ENCODE measurements around the gene PHACTR3.
A peak's percentile ranks its signal among the peaks of the same experiment; 100 is the strongest.

Gene PHACTR3

DNA sequence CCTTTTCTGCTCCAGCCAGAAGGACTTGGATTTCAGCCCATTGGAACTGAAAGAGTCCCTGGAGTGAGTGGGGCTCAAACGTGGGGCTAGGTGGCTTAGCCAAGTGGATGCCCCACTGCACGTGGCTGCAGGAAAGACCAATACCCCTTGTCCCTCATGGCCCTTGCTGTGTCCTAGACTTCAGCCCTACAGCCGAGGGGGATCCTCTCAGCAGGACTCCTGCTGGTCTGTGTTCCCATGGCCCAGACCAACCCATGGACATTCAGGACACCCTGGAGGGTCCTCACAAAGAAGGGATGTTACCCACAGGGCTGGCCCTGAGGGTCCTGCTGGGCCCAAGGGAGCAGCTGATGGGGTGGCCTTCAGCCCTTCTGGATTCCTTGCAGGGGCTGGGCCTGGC lies 30.0 kb upstream of the PHACTR3 start:
- DNase-seq (ENCODE audit: low read depth): no peak

DNA sequence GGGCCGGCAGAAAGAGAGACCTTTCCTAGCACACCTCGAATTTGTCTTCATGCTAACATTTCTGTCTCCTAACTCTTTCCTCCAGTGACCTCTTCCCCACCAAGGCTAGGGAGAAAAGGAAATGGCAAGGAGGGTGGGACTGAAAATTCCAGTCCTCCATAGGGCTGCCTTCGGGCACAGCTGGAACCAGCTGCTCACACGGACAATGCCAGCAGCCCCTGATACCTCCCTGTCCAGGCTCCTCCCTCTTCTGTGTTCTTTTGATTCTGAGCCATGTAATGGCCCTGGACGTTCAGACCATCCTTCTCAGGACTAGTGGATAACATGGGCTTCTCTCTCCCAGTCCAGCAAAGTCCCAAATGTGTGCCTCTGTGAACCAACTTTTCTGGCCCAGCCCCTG lies 29.1 kb upstream of the PHACTR3 start:
- DNase-seq (ENCODE audit: low read depth): no peak

GRCh38 chr20:59575653-59576052 lies 28.7 kb upstream of the PHACTR3 start:
- no peak for DNase-seq (ENCODE audit: low read depth)

DNA sequence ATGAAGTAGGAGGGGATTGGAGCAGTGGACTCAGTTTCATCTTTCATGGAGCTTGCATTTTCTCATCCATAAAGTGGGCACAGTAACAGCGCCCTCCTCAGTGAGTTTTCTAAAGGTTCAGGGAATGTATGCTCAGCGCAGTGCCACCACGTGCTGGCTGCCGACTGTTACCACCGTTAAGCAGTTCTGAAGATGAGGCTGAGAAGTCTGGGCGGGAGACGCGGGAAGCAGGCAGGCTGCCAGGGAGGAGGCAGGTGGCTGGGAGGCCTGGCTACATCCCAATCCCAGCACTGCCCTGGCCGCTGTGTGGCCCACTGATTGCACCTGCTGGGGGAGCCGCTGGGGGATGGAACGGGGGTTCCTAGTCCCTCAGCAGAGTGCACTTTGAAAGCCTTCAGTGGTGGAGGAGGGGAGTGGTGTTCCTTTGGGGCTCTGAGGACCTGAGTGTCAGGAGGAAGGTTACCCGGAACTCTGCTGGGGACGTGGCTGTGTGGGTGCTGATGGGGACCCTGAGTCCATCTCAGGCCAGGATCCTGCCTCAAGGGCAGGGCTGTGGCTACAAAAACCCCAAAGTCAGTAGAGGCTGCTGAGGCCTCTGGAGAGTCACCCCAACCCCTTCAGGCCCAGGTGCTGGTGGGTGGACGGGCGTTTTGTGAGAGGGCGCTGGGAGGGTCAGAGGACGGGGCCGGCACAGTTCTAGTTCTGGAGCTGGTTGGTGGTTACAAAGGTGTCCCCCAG lies 28.0 kb upstream of the PHACTR3 start:
- no peak for DNase-seq (ENCODE audit: low read depth)

DNA sequence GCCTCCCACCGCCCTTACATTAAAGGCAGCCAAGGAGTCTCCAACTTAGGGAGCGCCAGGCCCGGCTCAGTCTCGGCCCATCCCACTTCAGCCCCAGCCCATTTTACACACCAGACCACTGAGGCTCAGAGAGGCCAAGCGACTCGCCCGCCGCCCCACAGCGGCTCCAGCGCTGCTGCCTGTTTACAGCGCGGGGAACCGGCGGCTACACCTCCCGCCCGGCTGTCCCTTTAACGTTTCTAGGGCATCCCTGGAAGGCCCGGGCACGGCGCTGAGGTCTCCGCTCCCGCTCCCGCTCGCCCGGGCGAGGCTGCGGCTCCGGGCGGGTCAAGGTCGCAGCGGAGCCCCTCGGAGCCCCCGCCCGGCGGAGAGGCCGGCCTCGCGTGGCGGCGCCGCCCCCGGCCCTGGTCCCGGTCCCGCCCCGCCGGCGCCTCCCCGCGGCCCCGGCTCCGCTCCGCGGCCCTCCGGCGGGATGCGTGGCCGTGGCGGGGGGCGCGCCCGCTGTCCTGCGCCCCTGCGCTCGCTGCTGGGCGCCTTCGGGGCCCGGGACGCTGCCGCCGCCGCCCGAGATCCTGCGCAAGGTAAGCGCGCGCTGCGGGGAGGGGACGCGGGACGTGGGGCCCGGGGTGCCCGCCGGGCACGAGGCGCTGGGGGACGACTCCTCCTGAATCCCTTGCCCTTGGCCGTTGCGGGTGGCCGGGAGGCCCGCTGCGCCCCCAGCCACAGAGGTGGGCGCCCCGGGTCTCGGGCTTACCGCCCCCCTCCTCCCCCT lies 27.1 kb upstream of the PHACTR3 start:
- DNase-seq (ENCODE audit: low read depth): no peak

DNA sequence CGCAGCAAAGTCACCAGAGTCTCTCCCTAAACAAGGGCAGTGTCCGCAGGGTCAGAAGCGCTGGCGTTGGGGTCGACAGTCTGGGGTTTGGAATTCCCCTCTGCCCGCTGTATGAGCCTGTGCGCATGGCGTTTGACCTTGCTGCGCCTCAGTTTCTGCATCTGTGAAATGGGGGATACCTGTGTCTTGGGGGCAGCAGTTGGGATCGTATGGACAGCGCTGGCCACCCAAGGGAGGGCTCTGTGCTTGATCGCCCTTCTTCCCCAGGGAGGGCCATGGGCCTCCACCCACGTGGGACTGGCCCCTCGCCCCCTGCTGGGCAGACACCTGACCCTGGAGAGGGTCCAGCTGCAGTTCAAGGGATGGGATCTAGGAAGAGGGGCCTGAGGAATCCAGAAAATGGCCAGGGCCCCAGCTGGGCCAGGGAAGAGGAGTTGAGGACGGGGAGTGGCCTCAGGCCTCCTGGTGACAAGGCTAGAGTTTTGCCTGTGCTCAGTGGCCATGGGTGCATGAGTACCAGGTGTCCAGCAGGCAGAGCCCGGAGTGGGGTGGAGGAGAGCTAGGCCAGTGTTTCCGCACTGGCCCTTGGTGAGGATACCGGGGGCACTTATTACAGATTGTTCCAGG lies 26.4 kb upstream of the PHACTR3 start:
- DNase-seq (ENCODE audit: low read depth): no peak

GRCh38 chr20:59578436-59579403 lies 25.6 kb upstream of the PHACTR3 start:
- DNase-seq (ENCODE audit: low read depth): no peak

GRCh38 chr20:59579404-59580145 lies 24.8 kb upstream of the PHACTR3 start:
- no peak for DNase-seq (ENCODE audit: low read depth)

GRCh38 chr20:59580146-59580946 lies 24.0 kb upstream of the PHACTR3 start:
- peak; percentile 77 for DNase-seq (ENCODE audit: low read depth)

DNA sequence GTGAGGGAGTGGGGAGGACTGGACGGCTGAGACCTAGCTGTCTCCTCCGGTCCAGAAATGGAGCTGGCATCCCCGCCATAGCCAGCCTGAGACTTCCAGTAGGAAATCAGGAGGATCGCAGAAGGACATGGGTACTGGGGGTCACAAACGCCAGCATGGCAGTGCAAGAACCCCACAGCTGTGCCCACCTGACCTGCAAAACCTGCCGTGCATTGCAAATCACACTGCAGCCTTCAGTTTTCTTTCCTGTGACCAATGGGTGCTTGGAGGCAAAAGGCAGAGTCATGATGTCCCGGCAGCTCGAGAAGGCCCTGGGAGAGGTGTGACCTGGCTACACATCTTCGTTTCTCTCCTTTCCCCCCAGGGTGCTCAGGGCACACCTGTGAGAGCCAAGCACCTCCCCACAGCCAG lies 23.3 kb upstream of the PHACTR3 start:
- no peak for DNase-seq (ENCODE audit: low read depth)

DNA sequence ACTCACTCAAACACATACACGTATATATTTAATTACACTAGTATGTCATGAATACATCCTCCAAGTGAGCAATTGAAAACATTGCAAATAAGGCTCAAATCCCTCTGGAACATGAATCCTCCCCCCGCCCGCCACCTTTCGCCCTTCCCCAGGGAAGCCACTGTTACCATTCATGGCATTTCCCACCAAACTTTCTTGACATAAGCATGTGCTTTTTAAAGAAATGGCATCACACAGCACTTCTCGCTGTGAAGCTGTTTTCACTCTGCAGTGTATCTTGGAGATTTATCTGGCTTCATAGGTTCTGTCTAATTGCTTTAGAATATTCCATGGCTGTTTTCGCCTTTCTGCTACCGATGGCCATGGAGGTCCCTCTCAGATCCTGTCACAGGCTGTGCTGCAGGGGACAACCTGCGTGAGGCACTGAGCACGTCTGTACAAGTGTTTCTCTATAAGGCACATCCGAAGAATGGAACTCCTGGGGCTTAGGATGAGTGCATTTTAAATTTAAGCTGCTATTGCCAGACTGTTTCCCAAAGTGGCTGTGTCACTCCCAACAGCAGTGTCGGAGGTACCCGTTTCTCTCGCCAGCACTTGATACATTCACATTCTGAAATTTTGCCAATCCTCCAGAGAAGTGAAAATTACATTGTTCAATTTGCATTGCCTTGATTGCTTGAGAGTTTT lies 22.2 kb upstream of the PHACTR3 start:
- no peak for DNase-seq (ENCODE audit: low read depth)

DNA sequence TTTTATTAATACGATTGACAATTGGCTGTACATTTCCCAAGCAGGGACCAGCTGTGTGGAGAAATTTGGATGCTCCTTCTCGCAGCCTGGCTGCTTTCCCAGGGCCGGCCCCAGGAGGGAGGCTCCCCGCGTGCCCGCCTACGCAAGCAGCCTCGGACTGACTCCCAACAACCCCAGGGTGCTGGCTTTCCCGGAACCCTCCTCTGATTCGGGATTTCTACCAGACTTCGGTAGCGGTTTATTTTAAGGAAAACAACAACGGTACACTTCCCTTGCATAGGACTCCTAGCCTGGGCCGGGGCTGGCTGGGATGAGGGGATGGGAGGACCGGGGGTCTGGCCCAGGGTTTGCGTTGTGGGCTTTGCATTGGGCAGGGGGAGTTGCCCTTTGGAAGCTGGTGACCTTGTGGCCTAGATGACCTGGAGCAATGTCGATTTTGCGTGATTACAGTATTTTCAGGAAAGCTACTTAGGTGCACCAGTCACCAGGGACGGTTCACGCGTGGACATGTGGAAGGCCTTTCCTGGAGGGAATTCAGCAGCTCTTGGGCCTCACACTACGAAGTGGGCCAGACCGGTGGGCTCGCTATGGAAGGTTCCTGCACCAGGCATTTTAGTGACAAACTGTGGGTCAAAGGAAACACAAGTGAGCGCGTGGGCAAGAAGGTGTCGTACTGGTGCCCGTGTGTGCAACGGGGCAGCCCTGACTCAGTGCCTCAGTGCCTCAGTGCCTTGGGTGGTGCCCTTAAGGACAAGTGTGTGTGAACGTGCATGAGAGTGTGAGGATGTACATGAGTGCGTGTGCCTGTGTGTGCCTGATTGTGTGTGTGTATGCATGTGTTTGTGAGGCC lies 20.7 kb upstream of the PHACTR3 start:
- DNase-seq (ENCODE audit: low read depth): peak; percentile 17

- DNase-seq (ENCODE audit: low read depth): no peak
These were observed 19.9 kb upstream of the PHACTR3 start for GRCh38 chr20:59584278-59584925.

DNA sequence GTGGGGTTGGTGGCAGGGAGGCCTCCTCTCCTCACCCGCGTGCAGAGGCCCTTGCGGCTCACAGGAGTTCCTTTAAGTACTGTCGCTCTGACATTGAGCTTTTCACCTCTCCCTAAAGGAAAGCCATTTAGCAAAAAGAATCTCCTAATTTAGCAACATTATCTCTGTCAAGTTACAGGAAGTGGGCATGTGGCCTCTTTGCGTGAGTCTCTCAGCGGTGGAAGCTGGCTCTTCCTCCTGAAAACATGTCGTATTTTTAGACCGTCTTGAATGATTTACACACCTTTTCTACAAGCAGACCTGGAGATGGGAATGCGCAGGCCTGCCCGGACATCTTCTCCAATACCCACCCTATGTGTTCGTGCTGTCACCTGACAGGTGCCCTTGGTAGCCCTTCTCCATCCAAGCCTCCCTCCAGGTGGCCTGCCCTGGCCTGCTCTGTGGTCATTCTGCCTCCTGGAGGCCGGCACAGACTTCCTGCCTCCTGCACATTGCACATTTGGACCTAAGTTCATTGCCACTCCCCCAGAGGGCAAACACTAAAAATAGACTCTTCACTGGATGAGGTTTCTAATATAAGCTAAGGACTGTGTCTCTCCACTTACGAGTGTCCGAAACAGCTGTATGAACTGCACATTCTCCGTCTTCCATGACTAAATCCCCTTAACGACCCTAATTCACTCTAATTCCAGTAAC lies 18.5 kb upstream of the PHACTR3 start:
- DNase-seq (ENCODE audit: low read depth): no peak

DNA sequence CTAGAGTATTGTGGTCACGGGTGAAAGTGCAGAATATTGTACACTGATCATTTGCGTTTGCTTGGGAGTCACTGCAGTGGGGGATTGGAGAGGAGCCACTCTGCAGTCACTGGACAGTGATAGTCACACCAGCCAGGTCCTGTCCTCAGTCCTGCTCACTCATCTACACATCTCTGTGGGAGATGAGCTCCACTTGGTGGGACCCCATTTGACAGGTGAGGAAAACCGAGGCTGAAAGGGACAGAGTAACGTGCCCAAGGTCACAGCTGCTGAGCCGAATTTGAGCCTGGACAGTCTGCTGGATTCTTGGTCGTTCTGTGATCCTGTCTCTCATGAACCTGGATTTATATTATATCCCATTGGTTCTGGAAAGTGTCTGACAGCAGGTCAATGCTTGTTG lies 17.7 kb upstream of the PHACTR3 start:
- DNase-seq (ENCODE audit: low read depth): no peak

- no peak for DNase-seq (ENCODE audit: low read depth)
These were observed 16.8 kb upstream of the PHACTR3 start for GRCh38 chr20:59587570-59587969.

DNA sequence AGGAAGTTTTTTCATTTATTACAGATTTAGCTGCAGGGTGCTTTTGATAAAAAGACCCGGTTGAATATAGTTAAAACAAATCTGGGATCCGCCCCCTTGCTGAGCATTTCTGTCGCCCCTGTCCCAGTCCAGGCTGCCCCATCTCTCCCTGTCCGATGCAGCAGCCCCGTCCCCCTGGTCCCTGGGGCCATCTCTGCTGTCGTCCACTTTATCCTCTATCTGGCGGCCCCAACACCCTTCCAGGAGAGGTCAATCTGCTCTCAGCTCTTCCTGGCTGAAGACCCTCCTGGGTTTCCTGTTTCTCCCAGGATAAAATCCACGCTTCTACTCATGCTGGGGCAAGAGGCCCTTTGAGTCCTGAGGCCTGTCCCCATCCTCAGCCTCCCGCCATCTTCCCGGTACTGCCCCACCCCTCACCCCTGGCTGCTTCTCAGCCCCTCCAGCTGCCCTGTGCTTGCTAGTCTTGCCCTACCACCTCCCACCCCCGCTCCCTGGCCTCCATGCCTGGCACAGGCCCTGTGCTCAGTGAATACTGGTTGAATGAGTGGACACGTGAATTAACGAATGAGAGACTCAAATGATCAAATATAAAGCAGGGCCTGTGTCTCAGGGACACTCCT lies 16.0 kb upstream of the PHACTR3 start:
- no peak for DNase-seq (ENCODE audit: low read depth)
